A549 (cell line): ENCODE measurements around the gene GRIK5. TPM values are rescaled to one million over a fixed set of nuclear protein-coding genes. Genes with fewer than 3 reads are reported as not detected.

Experiments used
- ATAC-seq, 2 experiments: fragments of 200-7000 bp in 1 of 2; fragments of >200 bp in 1 of 2; cut with Nextera tagmentation in 1 of 2; cut with Tn5 transposase in 1 of 2; 3 replicates each; pipeline versions ENCODE4 v1.8.0 to v1.9.1; 2018 to 2020; ENCODE audit warnings: mild to moderate bottlenecking in 1 of 2, moderate library complexity in 1 of 2
- CTCF ChIA-PET: fragments of 300-600 bp; sonication (Branson Sonifier 250); formaldehyde crosslinking; extraction: SDS; loops from one replicate; lab custom pipeline; 2021; ENCODE audit warnings: antibody characterized with exemption, inconsistent platforms; lab: Yijun Ruan, JAX
- POLR2A ChIA-PET: fragments of 350-600 bp; formaldehyde crosslinking; extraction: SDS; loops from one replicate; lab custom pipeline; 2021; ENCODE audit warnings: antibody characterized with exemption, inconsistent platforms; lab: Yijun Ruan, JAX
- DNase-seq, 2 experiments: peaks; one replicate each; pipeline versions ENCODE4 v3.0.0 to v3.0.0-alpha.2; 2011 to 2016; ENCODE audit warnings: low read depth in 1 of 2, low spot score in 1 of 2
- FAIRE-seq: peaks from 2 replicates; lab custom pipeline; 2011; peaks lifted over from hg19 to GRCh38; lab: Jason Lieb, UNC
- H3K27ac ChIP-seq, 2 experiments: fragments of >200 bp; sonication (Bioruptor Twin); formaldehyde crosslinking; 3 replicates each; pipeline ENCODE4 v1.5.1; 2016 to 2017
- H3K4me1 ChIP-seq: fragments of >200 bp; sonication (Bioruptor Twin); formaldehyde crosslinking; 3 replicates; pipeline ENCODE4 v1.6.1; 2016
- H3K4me2 ChIP-seq: fragments of >200 bp; sonication (Bioruptor Twin); formaldehyde crosslinking; 3 replicates; pipeline ENCODE4 v1.6.1; 2016
- H3K4me3 ChIP-seq: fragments of >200 bp; sonication (Bioruptor Twin); formaldehyde crosslinking; 3 replicates; pipeline ENCODE4 v1.5.1; 2016
- H3K9me3 ChIP-seq: fragments of >200 bp; sonication (Bioruptor Twin); formaldehyde crosslinking; 3 replicates; pipeline ENCODE4 v1.6.1; 2016
- BCL3 ChIP-seq: fragments of >200 bp; sonication (Bioruptor Twin); formaldehyde crosslinking; IDR thresholded peaks from 3 replicates; pipeline ENCODE4 v1.6.1; 2016
- BHLHE40 ChIP-seq: IDR thresholded peaks from 2 replicates; pipeline ENCODE4 v1.6.1; 2012; ENCODE audit warnings: low read depth, low read length, inconsistent platforms
- CBX2 ChIP-seq: fragments of 200-600 bp; sonication (generic); IDR thresholded peaks from 2 replicates; pipeline ENCODE4 v1.6.1; 2016; ENCODE audit warnings: low read depth, mild to moderate bottlenecking, borderline replicate concordance
- CEBPB ChIP-seq, 2 experiments: fragments of >200 bp in 1 of 2; sonication (Bioruptor Twin) in 1 of 2; formaldehyde crosslinking in 1 of 2; IDR thresholded peaks; 2 replicates each; pipeline ENCODE4 v1.6.1; 2012 to 2016
- ESRRA ChIP-seq: fragments of 150-350 bp; IDR thresholded peaks from 2 replicates; pipeline ENCODE4 v1.6.1; 2014; ENCODE audit warnings: mild to moderate bottlenecking, low read length, borderline replicate concordance
- FOXS1 ChIP-seq: fragments of 250-450 bp; sonication (Bioruptor Pico); IDR thresholded peaks from 2 replicates; pipeline ENCODE4 v1.5.0; 2020; ENCODE audit warnings: mild to moderate bottlenecking, moderate library complexity
- GATA3 ChIP-seq: IDR thresholded peaks from 2 replicates; pipeline ENCODE4 v1.6.1; 2012; ENCODE audit warnings: borderline replicate concordance
- HOXB13 ChIP-seq: fragments of 250-450 bp; sonication (Bioruptor Pico); IDR thresholded peaks from 2 replicates; pipeline ENCODE4 v1.5.0; 2020; ENCODE audit warnings: low read depth, mild to moderate bottlenecking, moderate library complexity
- JUNB ChIP-seq: fragments of >200 bp; sonication (Bioruptor Twin); formaldehyde crosslinking; IDR thresholded peaks from 2 replicates; pipeline ENCODE4 v1.6.1; 2016
- KDM1A ChIP-seq: fragments of 200-600 bp; sonication (generic); IDR thresholded peaks from 2 replicates; pipeline ENCODE4 v1.6.1; 2016; ENCODE audit warnings: low read depth, mild to moderate bottlenecking
- MAZ ChIP-seq: fragments of 150-350 bp; IDR thresholded peaks from 2 replicates; pipeline ENCODE4 v1.6.1; 2014; ENCODE audit warnings: antibody characterized with exemption, low read depth, low read length, borderline replicate concordance
- MYC ChIP-seq: IDR thresholded peaks from 2 replicates; pipeline ENCODE4 v1.6.1; 2012; ENCODE audit warnings: mild to moderate bottlenecking, inconsistent platforms, low read length, improper control_type of control experiment, borderline replicate concordance
- RARB ChIP-seq: fragments of 250-450 bp; sonication (Bioruptor Pico); IDR thresholded peaks from 2 replicates; pipeline ENCODE4 v1.8.0; 2021; ENCODE audit warnings: mild to moderate bottlenecking, moderate library complexity
- RCOR1 ChIP-seq: fragments of 150-350 bp; IDR thresholded peaks from 2 replicates; pipeline ENCODE4 v1.6.1; 2014; ENCODE audit warnings: antibody characterized with exemption, low read length, low read depth
- REST ChIP-seq: fragments of 200-600 bp; sonication (generic); IDR thresholded peaks from 2 replicates; pipeline ENCODE4 v1.6.1; 2016; ENCODE audit warnings: antibody characterized with exemption, mild to moderate bottlenecking, moderate library complexity
- RNF2 ChIP-seq: fragments of 200-600 bp; sonication (generic); IDR thresholded peaks from 2 replicates; pipeline ENCODE4 v1.6.1; 2016; ENCODE audit warnings: low read depth, mild to moderate bottlenecking, antibody characterized with exemption, moderate library complexity, borderline replicate concordance
- SREBF2 ChIP-seq: fragments of 450-650 bp; IDR thresholded peaks from 2 replicates; pipeline ENCODE4 v1.6.1; 2014; ENCODE audit warnings: mild to moderate bottlenecking, moderate library complexity
- ZFP36 ChIP-seq: fragments of 450-650 bp; IDR thresholded peaks from 2 replicates; pipeline ENCODE4 v1.6.1; 2014; ENCODE audit warnings: borderline replicate concordance; ENCODE audit not compliant: partially characterized antibody
- ZNF302 ChIP-seq: fragments of 250-450 bp; sonication (Bioruptor Pico); IDR thresholded peaks from 2 replicates; pipeline ENCODE4 v1.9.0; 2021; ENCODE audit warnings: inconsistent platforms, mild to moderate bottlenecking, moderate library complexity
- ZSCAN20 ChIP-seq: fragments of 250-450 bp; sonication (Bioruptor Pico); IDR thresholded peaks from 2 replicates; pipeline ENCODE4 v1.8.0; 2022; ENCODE audit warnings: mild to moderate bottlenecking, moderate library complexity
- WGBS: methylation state at CpG from one replicate; pipeline ENCODE4 v1.1.6; 2017; ENCODE audit errors: missing lambda C conversion rate; 5-methylcytosine and 5-hydroxymethylcytosine counted together
- polyA plus RNA-seq, 4 experiments: library from polyadenylated mRNA; depleted of rRNA in 3 of 4; stranded (reverse); fragments of >200 nt; fragmentation: RNase III in 1 of 4; extraction: RNeasy Plus Mini Kit Qiagen cat#74134 plus additional on column Dnase treatment in 1 of 4; gene quantifications; 2 replicates in 3 of 4; 3 replicates in 1 of 4; pipeline ENCODE4 v1.2.3, GENCODE V29; 2011 to 2017

The GRIK5 gene
- polyA plus RNA-seq, 2 of the 4 experiments (the other 2 are of a cell fraction) = 0.22 to 0.54 TPM

- CTCF ChIA-PET = interaction anchor here (0.5 to 21.9 kb wide), 6 partner anchors 7 to 92 kb away, joined by 3 to 324 read pairs (median 3); partner anchors contain the start of gene POU2F2
- no peak for ATAC-seq
- FAIRE-seq = peak; percentile 28
- DNase-seq = no peak
- no peaks in the 10 kb centered on the region for H3K9me3 ChIP-seq
- POLR2A ChIA-PET = no interaction called here
- H3K4me2 ChIP-seq = no peak overlapping the region
- TF ChIP-seq SREBF2 = no peak
- TF ChIP-seq ESRRA = no peak
- no peak for TF ChIP-seq RARB (CRISPR knock-in tag)
- no peak for TF ChIP-seq GATA3
- TF ChIP-seq REST = no peak
- TF ChIP-seq RCOR1 = no peak
- TF ChIP-seq ZNF302 = no peak
- H3K4me3 ChIP-seq = no peak overlapping the region
- no peak overlapping the region for H3K27ac ChIP-seq
- peaks cover 3% of the 10 kb centered on the region; the same call in 1 of the 3 replicates for H3K4me1 ChIP-seq
Observed at GRCh38 chr19:42040031-42040430, 30.0 kb downstream of the GRIK5 start.

- ChIA-PET CTCF (interaction anchor here (0.9 to 25.7 kb wide), 7 partner anchors 10 to 64 kb away, joined by 3 to 344 read pairs (median 11); partner anchors contain the start of gene ATP1A3), POLR2A (interaction anchor here (1.2 kb wide), 1 partner anchor 37 kb away, joined by 3 read pairs; the partner anchor contains the start of gene ZNF574)
- Histone ChIP-seq H3K4me1 (peaks cover 5% of the 10 kb centered on the region; the same call in 1 of the 3 replicates), H3K4me2 (no peak overlapping the region), H3K9me3 (no peaks in the 10 kb centered on the region), H3K27ac (no peak overlapping the region), H3K4me3 (no peak overlapping the region)
- 72% methylated on average over 6 of the region's 6 CpGs for WGBS
- TF ChIP-seq BHLHE40 (no peak), ZFP36 (no peak), KDM1A (no peak), SREBF2 (no peak), MAZ (no peak), FOXS1 (CRISPR knock-in tag) (no peak), JUNB (no peak), RCOR1 (no peak), MYC (no peak), HOXB13 (CRISPR knock-in tag) (no peak), CBX2 (no peak), BCL3 (no peak), RNF2 (no peak), ESRRA (no peak), CEBPB (IDR thresholded peaks at IDR 0.05) (no peak), ZSCAN20 (CRISPR knock-in tag) (no peak)
- ATAC-seq (no peak), FAIRE-seq (no peak), DNase-seq (no peak)
Observed at GRCh38 chr19:42038666-42039065, 31.3 kb downstream of the GRIK5 start.
